ENCODE data around the gene MAP2K6. TPM values are rescaled to one million over a fixed set of nuclear protein-coding genes. Genes with fewer than 3 reads are reported as not detected.

Gene MAP2K6
- total RNA-seq, 1 donor from 2014 or later, result 10.3 TPM

DNA sequence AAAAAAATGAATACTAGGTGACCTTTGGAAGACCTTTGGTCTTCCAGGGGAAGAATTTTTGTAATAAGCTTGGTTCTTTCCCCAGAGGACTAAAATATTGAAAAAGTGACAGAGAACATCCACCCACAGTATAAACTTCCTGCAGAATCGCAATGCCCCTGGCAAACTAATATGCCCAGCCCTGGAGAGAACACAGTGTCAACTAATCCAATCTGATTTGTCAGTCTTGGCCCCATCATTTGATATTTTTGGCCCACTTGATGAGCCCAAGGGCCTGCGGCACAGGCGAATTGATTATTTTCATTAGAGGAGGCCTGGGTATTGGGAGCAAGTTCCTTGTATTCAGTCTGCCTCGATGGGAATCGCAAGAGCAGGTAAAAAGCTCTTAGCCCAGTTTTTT is 98.4 kb downstream of the MAP2K6 start:
- Histone ChIP-seq H3K4me3 (no peak overlapping the region), H3K9me3 (no peaks in the 10 kb centered on the region), H3K27ac (no peak overlapping the region), H3K27me3 (no peaks in the 10 kb centered on the region), H3K4me1 (no peaks in the 10 kb centered on the region), H3K36me3 (no peaks in the 10 kb centered on the region)
- intact Hi-C loops (cut with DNase I), result no loop called here
- DNase-seq (ENCODE audit: extremely low spot score in 2 of 2), result no peak
- TF ChIP-seq, protein P1, sequence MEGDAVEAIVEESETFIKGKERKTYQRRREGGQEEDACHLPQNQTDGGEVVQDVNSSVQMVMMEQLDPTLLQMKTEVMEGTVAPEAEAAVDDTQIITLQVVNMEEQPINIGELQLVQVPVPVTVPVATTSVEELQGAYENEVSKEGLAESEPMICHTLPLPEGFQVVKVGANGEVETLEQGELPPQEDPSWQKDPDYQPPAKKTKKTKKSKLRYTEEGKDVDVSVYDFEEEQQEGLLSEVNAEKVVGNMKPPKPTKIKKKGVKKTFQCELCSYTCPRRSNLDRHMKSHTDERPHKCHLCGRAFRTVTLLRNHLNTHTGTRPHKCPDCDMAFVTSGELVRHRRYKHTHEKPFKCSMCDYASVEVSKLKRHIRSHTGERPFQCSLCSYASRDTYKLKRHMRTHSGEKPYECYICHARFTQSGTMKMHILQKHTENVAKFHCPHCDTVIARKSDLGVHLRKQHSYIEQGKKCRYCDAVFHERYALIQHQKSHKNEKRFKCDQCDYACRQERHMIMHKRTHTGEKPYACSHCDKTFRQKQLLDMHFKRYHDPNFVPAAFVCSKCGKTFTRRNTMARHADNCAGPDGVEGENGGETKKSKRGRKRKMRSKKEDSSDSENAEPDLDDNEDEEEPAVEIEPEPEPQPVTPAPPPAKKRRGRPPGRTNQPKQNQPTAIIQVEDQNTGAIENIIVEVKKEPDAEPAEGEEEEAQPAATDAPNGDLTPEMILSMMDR (IDR thresholded peaks at IDR 0.05), result no peak
- TF ChIP-seq POLR2A (IDR thresholded peaks at IDR 0.05) (no peak), POLR2AphosphoS5 (IDR thresholded peaks at IDR 0.05; ENCODE audit: insufficient read depth in 1 of 2, low read depth in 1 of 2) (no peak)

DNA sequence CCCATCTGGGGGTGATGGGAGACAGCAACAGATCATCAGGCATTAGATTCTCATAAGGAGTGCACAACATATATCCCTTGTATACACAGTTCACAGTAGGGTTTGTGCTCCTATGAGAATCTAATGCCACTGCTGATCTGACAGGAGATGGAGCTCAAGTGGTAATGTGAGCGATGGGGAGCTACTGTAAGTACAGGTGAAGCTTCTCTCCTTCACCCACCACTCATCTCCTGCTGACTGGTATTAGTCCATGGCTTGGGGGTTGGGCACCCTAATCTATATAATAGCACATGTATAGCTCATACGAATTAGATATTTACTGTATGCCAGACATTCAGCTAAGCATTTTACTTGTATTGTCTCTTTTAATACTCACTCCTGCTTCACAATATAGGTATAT is 101.7 kb downstream of the MAP2K6 start:
- Histone ChIP-seq H3K9me3 (no peaks in the 10 kb centered on the region), H3K4me1 (no peaks in the 10 kb centered on the region), H3K27me3 (no peaks in the 10 kb centered on the region), H3K27ac (no peak overlapping the region), H3K36me3 (peaks cover 0 to 17% of the 10 kb centered on the region in 2 donors), H3K4me3 (no peak overlapping the region)
- TF ChIP-seq, protein P1 (IDR thresholded peaks at IDR 0.05), result no peak
- no peak for TF ChIP-seq POLR2AphosphoS5 (IDR thresholded peaks at IDR 0.05; ENCODE audit: insufficient read depth in 1 of 2, low read depth in 1 of 2)
- TF ChIP-seq POLR2A (IDR thresholded peaks at IDR 0.05), result no peak
- DNase-seq (ENCODE audit: extremely low spot score in 2 of 2), result no peak
- intact Hi-C loops (cut with DNase I), result no loop called here

DNA sequence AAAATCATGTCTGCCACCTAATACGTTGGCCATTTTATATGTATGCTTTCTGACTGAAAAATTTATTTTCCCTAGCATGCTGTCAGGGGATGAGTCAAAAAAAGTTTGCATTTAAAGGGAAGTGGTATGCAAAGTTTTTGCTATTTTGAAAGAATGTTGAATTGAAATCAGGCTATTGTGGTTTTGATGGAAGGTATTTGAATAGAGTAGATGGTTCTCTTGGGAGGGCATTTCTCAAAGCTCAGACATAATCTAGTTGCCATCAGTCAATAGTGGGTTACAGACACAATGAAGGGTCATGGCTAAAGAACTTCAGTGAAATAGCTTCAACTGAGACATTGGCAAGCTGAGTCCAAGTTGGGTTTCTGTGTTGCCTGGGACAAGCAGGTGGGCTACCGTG is 102.4 kb downstream of the MAP2K6 start:
- TF ChIP-seq, protein P1 (IDR thresholded peaks at IDR 0.05), result no peak
- TF ChIP-seq POLR2A (IDR thresholded peaks at IDR 0.05), result no peak
- intact Hi-C loops (cut with DNase I), result no loop called here
- DNase-seq (ENCODE audit: extremely low spot score in 2 of 2), result no peak
- Histone ChIP-seq H3K36me3 (peaks cover 0 to 17% of the 10 kb centered on the region in 2 donors), H3K9me3 (no peaks in the 10 kb centered on the region), H3K27me3 (no peaks in the 10 kb centered on the region), H3K27ac (no peak overlapping the region), H3K4me3 (no peak overlapping the region), H3K4me1 (no peaks in the 10 kb centered on the region)

DNA sequence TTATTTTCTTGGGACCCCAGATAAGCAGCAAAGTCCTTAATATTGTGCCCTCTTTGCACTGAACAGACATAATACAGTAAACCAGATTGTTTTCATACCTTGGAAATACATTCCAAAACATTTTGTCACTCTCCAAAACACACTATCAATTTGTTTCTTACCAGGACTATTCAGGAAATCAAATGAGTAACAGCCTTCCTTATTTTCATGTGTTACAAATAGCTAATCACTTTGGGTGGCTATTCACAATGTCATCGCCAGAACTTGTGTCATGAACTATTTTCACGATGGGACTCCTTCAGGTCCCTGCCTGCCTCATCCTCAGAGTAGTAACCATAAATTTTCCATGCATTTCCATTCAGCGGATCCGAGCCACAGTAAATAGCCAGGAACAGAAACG is 104.5 kb downstream of the MAP2K6 start:
- no peaks in the 10 kb centered on the region for H3K9me3 ChIP-seq
- intact Hi-C loops (cut with DNase I), result no loop called here
- TF ChIP-seq, protein P1 (IDR thresholded peaks at IDR 0.05), result no peak
- TF ChIP-seq POLR2AphosphoS5 (IDR thresholded peaks at IDR 0.05; ENCODE audit: insufficient read depth in 1 of 2, low read depth in 1 of 2) (no peak), POLR2A (IDR thresholded peaks at IDR 0.05) (no peak)
- no peak overlapping the region for H3K27ac ChIP-seq
- no peaks in the 10 kb centered on the region for H3K27me3 ChIP-seq
- no peak overlapping the region for H3K4me3 ChIP-seq
- DNase-seq (ENCODE audit: extremely low spot score in 2 of 2), result no peak
- peaks cover 0 to 17% of the 10 kb centered on the region in 2 donors for H3K36me3 ChIP-seq
- H3K4me1 ChIP-seq, result no peaks in the 10 kb centered on the region

DNA sequence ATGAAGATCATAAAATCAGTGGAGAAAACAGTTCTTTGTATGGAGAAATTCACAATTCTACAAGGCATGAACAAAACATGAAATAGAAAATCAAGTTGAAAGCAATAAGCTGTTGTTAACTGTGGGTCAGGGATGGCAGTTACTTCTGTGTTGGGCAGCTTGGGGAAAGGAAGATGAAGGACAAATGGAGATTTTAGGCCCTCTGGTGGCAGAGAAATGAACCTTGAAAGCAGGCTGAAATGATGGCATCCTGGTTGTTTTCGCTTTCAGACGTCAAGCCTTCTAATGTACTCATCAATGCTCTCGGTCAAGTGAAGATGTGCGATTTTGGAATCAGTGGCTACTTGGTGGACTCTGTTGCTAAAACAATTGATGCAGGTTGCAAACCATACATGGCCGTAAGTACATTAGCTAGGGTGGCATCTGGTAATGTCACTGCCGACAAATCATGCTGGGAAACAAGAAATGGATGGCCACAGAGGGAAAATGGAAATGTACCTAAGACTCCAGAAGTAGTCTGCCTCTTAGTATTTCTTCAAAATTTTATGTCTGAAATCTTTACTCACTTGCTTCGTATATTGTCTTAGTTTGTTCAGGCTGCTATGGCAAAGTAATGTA is 108.9 kb downstream of the MAP2K6 start:
- no peaks in the 10 kb centered on the region for H3K27me3 ChIP-seq
- H3K4me1 ChIP-seq, result no peaks in the 10 kb centered on the region
- no peaks in the 10 kb centered on the region for H3K9me3 ChIP-seq
- TF ChIP-seq POLR2A (IDR thresholded peaks at IDR 0.05), result no peak
- TF ChIP-seq, protein P1 (IDR thresholded peaks at IDR 0.05), result peak; percentile 63 to 79 (median 69)
- H3K4me3 ChIP-seq, result no peak overlapping the region
- intact Hi-C loops (cut with DNase I), result loop anchor here (10.0 kb wide), 2 partner anchors 189 to 1031 kb away; no protein-coding TSS in a partner anchor
- no peak overlapping the region for H3K27ac ChIP-seq
- no peak for DNase-seq (ENCODE audit: extremely low spot score in 2 of 2)
- H3K36me3 ChIP-seq, result peaks cover 0 to 17% of the 10 kb centered on the region in 2 donors
